Stimulated activated memory B cell treated with anti-CD40 and anti-IgM and Interleukin-4, amounts not matched to agents 10 μg/mL and 1 μg/mL and 100 μg/mL, for 72 hours (primary cell): ENCODE data around the gene C11orf68.
A peak's percentile ranks its signal among the peaks of the same experiment; 100 is the strongest.

Experiments used
- ATAC-seq: fragments of 150-1000 bp; cut with Tn5 transposase; 2 replicates; pipeline ENCODE4 v1.10.0; 2021
- H3K27ac Mint-ChIP-seq: one replicate; pipeline ENCODE4 v1.8.0; 2022; ENCODE audit warnings: mild to moderate bottlenecking, mixed read lengths
- H3K27me3 Mint-ChIP-seq: one replicate; pipeline ENCODE4 v1.8.0; 2022; ENCODE audit warnings: mixed read lengths
- H3K36me3 Mint-ChIP-seq: one replicate; pipeline ENCODE4 v1.8.0; 2022; ENCODE audit warnings: mixed read lengths
- H3K4me1 Mint-ChIP-seq: one replicate; pipeline ENCODE4 v1.8.0; 2022; ENCODE audit warnings: mixed read lengths
- H3K4me3 Mint-ChIP-seq: one replicate; pipeline ENCODE4 v1.8.0; 2022; ENCODE audit warnings: mild to moderate bottlenecking, moderate library complexity, mixed read lengths
- H3K9me3 Mint-ChIP-seq: one replicate; pipeline ENCODE4 v1.8.0; 2022; ENCODE audit warnings: mixed read lengths

C11orf68 gene

GRCh38 chr11:65891219-65892136 lies 27.4 kb downstream of the C11orf68 start:
- Mint-ChIP-seq H3K36me3 (peaks cover 4% of the 10 kb centered on the region), H3K4me1 (peaks cover 86% of the 10 kb centered on the region), H3K4me3 (peak overlapping the region; percentile 83), H3K27me3 (no peaks in the 10 kb centered on the region), H3K27ac (peak overlapping the region; percentile 92), H3K9me3 (no peaks in the 10 kb centered on the region)
- ATAC-seq: no peak

GRCh38 chr11:65890324-65891218 lies 28.3 kb downstream of the C11orf68 start, which contains the start of gene CCDC85B:
TSS of gene CCDC85B (plus strand) at chr11:65890673. CDS start at chr11:65890784, 111 bp downstream.
- Mint-ChIP-seq H3K27ac (peak within 1 kb of the TSS; percentile 92), H3K4me3 (peak within 1 kb of the TSS; percentile 83), H3K4me1 (peaks cover 81% of the 10 kb centered on the region), H3K36me3 (peaks cover 7% of the 10 kb centered on the region), H3K9me3 (no peaks in the 10 kb centered on the region), H3K27me3 (no peaks in the 10 kb centered on the region)
- peak; percentile 86 for ATAC-seq

GRCh38 chr11:65888163-65888814 lies 30.6 kb downstream of the C11orf68 start, which contains the start of gene FIBP:
TSS of gene FIBP (minus strand) at chr11:65888471. CDS start at chr11:65888418, 53 bp downstream.
- H3K27ac Mint-ChIP-seq: peak within 1 kb of the TSS; percentile 92
- H3K27me3 Mint-ChIP-seq: no peaks in the 10 kb centered on the region
- peak; percentile 80 for ATAC-seq
- H3K9me3 Mint-ChIP-seq: no peaks in the 10 kb centered on the region
- H3K36me3 Mint-ChIP-seq: peaks cover 22% of the 10 kb centered on the region
- peak within 1 kb of the TSS; percentile 83 for H3K4me3 Mint-ChIP-seq
- peaks cover 77% of the 10 kb centered on the region for H3K4me1 Mint-ChIP-seq

- ATAC-seq: no peak
- Mint-ChIP-seq H3K4me1 (peaks cover 71% of the 10 kb centered on the region), H3K27ac (peak overlapping the region; percentile 92), H3K27me3 (no peaks in the 10 kb centered on the region), H3K36me3 (peaks cover 23% of the 10 kb centered on the region), H3K4me3 (peak overlapping the region; percentile 83), H3K9me3 (no peaks in the 10 kb centered on the region)
These were observed 31.1 kb downstream of the C11orf68 start for GRCh38 chr11:65887723-65888162.

GRCh38 chr11:65886826-65887722 lies 31.8 kb downstream of the C11orf68 start:
- H3K4me3 Mint-ChIP-seq: peak overlapping the region; percentile 83
- no peaks in the 10 kb centered on the region for H3K9me3 Mint-ChIP-seq
- peaks cover 65% of the 10 kb centered on the region for H3K4me1 Mint-ChIP-seq
- no peaks in the 10 kb centered on the region for H3K27me3 Mint-ChIP-seq
- H3K36me3 Mint-ChIP-seq: peaks cover 29% of the 10 kb centered on the region
- H3K27ac Mint-ChIP-seq: peak overlapping the region; percentile 92
- no peak for ATAC-seq

- no peak for ATAC-seq
- Mint-ChIP-seq H3K4me3 (no peak overlapping the region), H3K4me1 (peaks cover 62% of the 10 kb centered on the region), H3K27ac (peak overlapping the region; percentile 48), H3K9me3 (no peaks in the 10 kb centered on the region), H3K27me3 (no peaks in the 10 kb centered on the region), H3K36me3 (peaks cover 34% of the 10 kb centered on the region)
These were observed 32.9 kb downstream of the C11orf68 start for GRCh38 chr11:65885808-65886536.

GRCh38 chr11:65885231-65885630 lies 33.6 kb downstream of the C11orf68 start:
- ATAC-seq: no peak
- H3K27ac Mint-ChIP-seq: no peak overlapping the region
- H3K27me3 Mint-ChIP-seq: no peaks in the 10 kb centered on the region
- no peak overlapping the region for H3K4me3 Mint-ChIP-seq
- H3K36me3 Mint-ChIP-seq: peaks cover 34% of the 10 kb centered on the region
- H3K9me3 Mint-ChIP-seq: no peaks in the 10 kb centered on the region
- peaks cover 66% of the 10 kb centered on the region for H3K4me1 Mint-ChIP-seq

GRCh38 chr11:65884716-65885092 lies 34.2 kb downstream of the C11orf68 start:
- Mint-ChIP-seq H3K27ac (peak overlapping the region; percentile 28), H3K4me3 (no peak overlapping the region), H3K9me3 (no peaks in the 10 kb centered on the region), H3K36me3 (peaks cover 34% of the 10 kb centered on the region), H3K27me3 (no peaks in the 10 kb centered on the region), H3K4me1 (peaks cover 60% of the 10 kb centered on the region)
- peak; percentile 67 for ATAC-seq

GRCh38 chr11:65883786-65884715 lies 34.8 kb downstream of the C11orf68 start:
- peaks cover 54% of the 10 kb centered on the region for H3K4me1 Mint-ChIP-seq
- H3K27ac Mint-ChIP-seq: peak overlapping the region; percentile 28
- H3K36me3 Mint-ChIP-seq: peaks cover 34% of the 10 kb centered on the region
- no peaks in the 10 kb centered on the region for H3K27me3 Mint-ChIP-seq
- no peak overlapping the region for H3K4me3 Mint-ChIP-seq
- no peak for ATAC-seq
- no peaks in the 10 kb centered on the region for H3K9me3 Mint-ChIP-seq

- H3K9me3 Mint-ChIP-seq: no peaks in the 10 kb centered on the region
- H3K27ac Mint-ChIP-seq: no peak overlapping the region
- H3K27me3 Mint-ChIP-seq: no peaks in the 10 kb centered on the region
- H3K4me3 Mint-ChIP-seq: no peak overlapping the region
- H3K4me1 Mint-ChIP-seq: peaks cover 46% of the 10 kb centered on the region
- no peak for ATAC-seq
- peaks cover 34% of the 10 kb centered on the region for H3K36me3 Mint-ChIP-seq
These were observed 35.7 kb downstream of the C11orf68 start for GRCh38 chr11:65883058-65883761.

GRCh38 chr11:65882120-65883057 lies 36.5 kb downstream of the C11orf68 start:
- Mint-ChIP-seq H3K9me3 (no peaks in the 10 kb centered on the region), H3K4me1 (peaks cover 38% of the 10 kb centered on the region), H3K4me3 (no peak overlapping the region), H3K36me3 (peaks cover 34% of the 10 kb centered on the region), H3K27ac (no peak overlapping the region), H3K27me3 (no peaks in the 10 kb centered on the region)
- ATAC-seq: no peak
